GM23338 (cell line): ENCODE data around the gene TCHHL1. TPM values are rescaled to one million over a fixed set of nuclear protein-coding genes. Genes with fewer than 3 reads are reported as not detected.

Experiments used
- ATAC-seq: fragments of 200-7000 bp; cut with Tn5 transposase; 3 replicates; pipeline ENCODE4 v1.9.1; 2020
- DNase-seq: peaks from one replicate; pipeline ENCODE4 v3.0.0-alpha.2; 2015; ENCODE audit warnings: low spot score
- H2AFZ ChIP-seq: fragments of 200-600 bp; sonication (generic); 2 replicates; pipeline ENCODE4 v1.8.0; 2016; ENCODE audit warnings: antibody characterized with exemption, mild to moderate bottlenecking, moderate library complexity
- H3F3A ChIP-seq: fragments of 200-600 bp; sonication (generic); replicated peaks from 2 replicates; pipeline ENCODE4 v1.8.0; 2017; ENCODE audit warnings: antibody characterized with exemption, mixed run types, low read depth
- H3K27ac ChIP-seq: fragments of 200-600 bp; sonication (generic); 2 replicates; pipeline ENCODE4 v1.6.1; 2016; ENCODE audit warnings: low read depth
- H3K27me3 ChIP-seq: fragments of 200-600 bp; sonication (generic); 2 replicates; pipeline ENCODE4 v1.8.0; 2016; ENCODE audit warnings: mild to moderate bottlenecking, mixed run types, moderate library complexity; ENCODE audit not compliant: insufficient read depth
- H3K36me3 ChIP-seq: fragments of 200-600 bp; sonication (generic); 2 replicates; pipeline ENCODE4 v1.8.0; 2016; ENCODE audit warnings: mild to moderate bottlenecking; ENCODE audit not compliant: insufficient read depth
- H3K4me1 ChIP-seq: fragments of 200-600 bp; sonication (generic); 2 replicates; pipeline ENCODE4 v1.8.0; 2016; ENCODE audit warnings: mild to moderate bottlenecking, moderate library complexity; ENCODE audit not compliant: insufficient read depth
- H3K4me2 ChIP-seq: fragments of 200-600 bp; sonication (generic); 2 replicates; pipeline ENCODE4 v1.7.1; 2017; ENCODE audit warnings: mixed run types
- H3K4me3 ChIP-seq: fragments of 200-600 bp; sonication (generic); 2 replicates; pipeline ENCODE4 v1.6.1; 2016; ENCODE audit warnings: mixed run types
- H3K79me2 ChIP-seq: fragments of 200-600 bp; sonication (generic); replicated peaks from 2 replicates; pipeline ENCODE4 v1.8.0; 2017; ENCODE audit warnings: mild to moderate bottlenecking; ENCODE audit not compliant: insufficient read depth
- H3K9me2 ChIP-seq: fragments of 200-600 bp; sonication (generic); 2 replicates; pipeline ENCODE4 v1.8.0; 2017; ENCODE audit not compliant: insufficient read depth
- H4K20me1 ChIP-seq: fragments of 200-600 bp; sonication (generic); replicated peaks from 2 replicates; pipeline ENCODE4 v1.8.0; 2017; ENCODE audit warnings: mild to moderate bottlenecking; ENCODE audit not compliant: insufficient read depth
- H3K27ac Mint-ChIP-seq: 2 replicates; pipeline ENCODE4 v1.8.0; 2020; ENCODE audit warnings: inconsistent platforms, mild to moderate bottlenecking, moderate library complexity, mixed read lengths
- H3K27me3 Mint-ChIP-seq: 3 replicates; pipeline ENCODE4 v1.8.0; 2022; ENCODE audit warnings: low read depth, mild to moderate bottlenecking, moderate library complexity, mixed read lengths, inconsistent platforms; ENCODE audit not compliant: insufficient read depth, poor library complexity
- H3K36me3 Mint-ChIP-seq: 3 replicates; pipeline ENCODE4 v1.8.0; 2021; ENCODE audit warnings: low read depth, mild to moderate bottlenecking, inconsistent platforms, moderate library complexity, mixed read lengths
- H3K4me1 Mint-ChIP-seq: 3 replicates; pipeline ENCODE4 v1.8.0; 2020; ENCODE audit warnings: mild to moderate bottlenecking, inconsistent platforms, mixed read lengths
- H3K4me3 Mint-ChIP-seq: 3 replicates; pipeline ENCODE4 v1.8.0; 2021; ENCODE audit warnings: moderate library complexity, mild to moderate bottlenecking, inconsistent platforms, mixed read lengths
- H3K9me3 Mint-ChIP-seq: 3 replicates; pipeline ENCODE4 v1.8.0; 2020; ENCODE audit warnings: moderate library complexity, mild to moderate bottlenecking, inconsistent platforms, mixed read lengths
- CREB1 ChIP-seq: fragments of 250-450 bp; sonication (Bioruptor Pico); IDR thresholded peaks from 2 replicates; pipeline ENCODE4 v1.5.0; 2020; ENCODE audit warnings: low read depth, mild to moderate bottlenecking, moderate library complexity
- CTCF ChIP-seq, 2 experiments: fragments of 200-600 bp in 1 of 2; sonication (generic) in 1 of 2; conservative IDR thresholded peaks; 2 replicates each; pipeline versions ENCODE4 v1.5.1 to v1.6.1; 2016 to 2017; ENCODE audit warnings: antibody characterized with exemption in 2 of 2, low read depth in 2 of 2, mild to moderate bottlenecking in 2 of 2, moderate library complexity in 1 of 2
- ETS1 ChIP-seq: IDR thresholded peaks from 2 replicates; pipeline ENCODE4 v1.6.1; 2016; ENCODE audit warnings: antibody characterized with exemption
- EZH2phosphoT487 ChIP-seq: fragments of 200-600 bp; sonication (generic); IDR thresholded peaks from one replicate; pipeline ENCODE4 v1.8.1; 2018; ENCODE audit warnings: antibody characterized with exemption; ENCODE audit not compliant: unreplicated experiment
- NANOG ChIP-seq: IDR thresholded peaks from 2 replicates; pipeline ENCODE4 v1.6.1; 2016; ENCODE audit warnings: antibody characterized with exemption, borderline replicate concordance
- REST ChIP-seq: IDR thresholded peaks from one replicate; pipeline ENCODE4 v1.6.1; 2018; ENCODE audit warnings: antibody characterized with exemption; ENCODE audit not compliant: unreplicated experiment
- STAT1 ChIP-seq: IDR thresholded peaks from one replicate; pipeline ENCODE4 v1.6.1; 2016; ENCODE audit warnings: antibody characterized with exemption; ENCODE audit not compliant: unreplicated experiment
- ZNF331 ChIP-seq: fragments of 250-450 bp; sonication (Bioruptor Pico); IDR thresholded peaks from 2 replicates; pipeline ENCODE4 v1.5.0; 2020; ENCODE audit warnings: low read depth, mild to moderate bottlenecking, moderate library complexity
- ZNF462 ChIP-seq: fragments of 250-450 bp; sonication (Bioruptor Pico); IDR thresholded peaks from 2 replicates; pipeline ENCODE4 v1.5.0; 2020; ENCODE audit warnings: mild to moderate bottlenecking, moderate library complexity
- polyA plus RNA-seq: library from polyadenylated mRNA; unstranded; fragments of >200 nt; fragmentation: Nextera tagmentation; extraction: Ambion mirVana; gene quantifications from 2 replicates; pipeline ENCODE4 v1.2.1, GENCODE V29; 2016
- total RNA-seq: library from RNA; depleted of rRNA; stranded (reverse); fragments of >200 nt; shearing (Covaris generic); gene quantifications from 2 replicates; pipeline ENCODE4 v1.2.3, GENCODE V29; 2014

Gene TCHHL1
- total and polyA plus RNA-seq, 2 experiments from 2014 or later = not detected

- Mint-ChIP-seq H3K4me3 (no peak within 1 kb of the TSS), H3K27ac (no peak within 1 kb of the TSS), H3K27me3 (no peaks in the 10 kb centered on the region), H3K9me3 (no peaks in the 10 kb centered on the region), H3K4me1 (no peaks in the 10 kb centered on the region), H3K36me3 (no peaks in the 10 kb centered on the region)
- Histone ChIP-seq H3K4me1 (peaks cover 11% of the 10 kb centered on the region), H3K27ac (no peak within 1 kb of the TSS), H2AFZ (no peak within 1 kb of the TSS), H3K36me3 (no peaks in the 10 kb centered on the region), H3K4me2 (no peak within 1 kb of the TSS), H3F3A (peaks cover 19% of the 10 kb centered on the region), H3K27me3 (peaks cover 85% of the 10 kb centered on the region), H3K4me3 (no peak within 1 kb of the TSS), H3K79me2 (no peaks in the 10 kb centered on the region), H4K20me1 (no peaks in the 10 kb centered on the region), H3K9me2 (no peaks in the 10 kb centered on the region)
- TF ChIP-seq CTCF (conservative IDR thresholded peaks at IDR 0.05; ENCODE audit: low read depth in 2 of 2) (no peak), EZH2phosphoT487 (no peak), NANOG (no peak), STAT1 (no peak), ZNF462 (CRISPR knock-in tag) (no peak), CREB1 (CRISPR knock-in tag) (no peak), ZNF331 (CRISPR knock-in tag) (no peak), ETS1 (no peak), REST (no peak)
- ATAC-seq = no peak
- no peak for DNase-seq
These were observed 26.5 kb upstream of the TCHHL1 start, which contains the start of gene TCHH for GRCh38 chr1:152115344-152115743. Gene TCHH, minus strand, starts transcription at chr1:152115444. Its CDS starts 1,364 bp downstream, at chr1:152114080.
